ENCODE data around the gene CLCN7. TPM values are rescaled to one million over a fixed set of nuclear protein-coding genes. Genes with fewer than 3 reads are reported as not detected.
A peak's percentile ranks its signal among the peaks of the same experiment; 100 is the strongest.
"Not testable (repeated sequence)": the region's sequence is repeated elsewhere in the genome, so short reads cannot be mapped to it uniquely, and the experiment has no call there.

Gene CLCN7
- total RNA-seq, 4 donors from 2014 or later = 21.5 to 145 (median 57.2) TPM

GRCh38 chr16:1485847-1486496 lies 11.1 kb upstream of the CLCN7 start:
- Histone ChIP-seq H3K36me3 (no peaks in the 10 kb centered on the region), H3K9me3 (no peaks in the 10 kb centered on the region), H3K27me3 (no peaks in the 10 kb centered on the region), H3K4me3 (no peak overlapping the region), H3K4me1 (no peaks in the 10 kb centered on the region), H3K27ac (no peak overlapping the region)
- intact Hi-C loops (cut with DNase I; ENCODE audit: low total_unique reads) = no loop called here
- TF ChIP-seq, protein P1, sequence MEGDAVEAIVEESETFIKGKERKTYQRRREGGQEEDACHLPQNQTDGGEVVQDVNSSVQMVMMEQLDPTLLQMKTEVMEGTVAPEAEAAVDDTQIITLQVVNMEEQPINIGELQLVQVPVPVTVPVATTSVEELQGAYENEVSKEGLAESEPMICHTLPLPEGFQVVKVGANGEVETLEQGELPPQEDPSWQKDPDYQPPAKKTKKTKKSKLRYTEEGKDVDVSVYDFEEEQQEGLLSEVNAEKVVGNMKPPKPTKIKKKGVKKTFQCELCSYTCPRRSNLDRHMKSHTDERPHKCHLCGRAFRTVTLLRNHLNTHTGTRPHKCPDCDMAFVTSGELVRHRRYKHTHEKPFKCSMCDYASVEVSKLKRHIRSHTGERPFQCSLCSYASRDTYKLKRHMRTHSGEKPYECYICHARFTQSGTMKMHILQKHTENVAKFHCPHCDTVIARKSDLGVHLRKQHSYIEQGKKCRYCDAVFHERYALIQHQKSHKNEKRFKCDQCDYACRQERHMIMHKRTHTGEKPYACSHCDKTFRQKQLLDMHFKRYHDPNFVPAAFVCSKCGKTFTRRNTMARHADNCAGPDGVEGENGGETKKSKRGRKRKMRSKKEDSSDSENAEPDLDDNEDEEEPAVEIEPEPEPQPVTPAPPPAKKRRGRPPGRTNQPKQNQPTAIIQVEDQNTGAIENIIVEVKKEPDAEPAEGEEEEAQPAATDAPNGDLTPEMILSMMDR (IDR thresholded peaks at IDR 0.05) = no peak
- no peak for TF ChIP-seq POLR2A (IDR thresholded peaks at IDR 0.05)
- no peak for DNase-seq

GRCh38 chr16:1481906-1482835 lies 7.3 kb upstream of the CLCN7 start:
- intact Hi-C loops (cut with DNase I; ENCODE audit: low total_unique reads) = no loop called here

GRCh38 chr16:1478937-1479336 lies 4.1 kb upstream of the CLCN7 start:
- intact Hi-C loops (cut with DNase I; ENCODE audit: low total_unique reads); DNase-seq; H3K9me3 ChIP-seq; H3K4me1 ChIP-seq; H3K36me3 ChIP-seq; H3K4me3 ChIP-seq; H3K27ac ChIP-seq; H3K27me3 ChIP-seq: not testable (repeated sequence)

More at GRCh38 chr16:1481906-1482835, 7.3 kb upstream of the CLCN7 start:
- Histone ChIP-seq H3K4me3 (no peak overlapping the region), H3K27ac (no peak overlapping the region), H3K4me1 (no peaks in the 10 kb centered on the region), H3K9me3 (no peaks in the 10 kb centered on the region), H3K27me3 (no peaks in the 10 kb centered on the region), H3K36me3 (no peaks in the 10 kb centered on the region)
- DNase-seq = no peak
- TF ChIP-seq, protein P1 (IDR thresholded peaks at IDR 0.05) = no peak

DNA sequence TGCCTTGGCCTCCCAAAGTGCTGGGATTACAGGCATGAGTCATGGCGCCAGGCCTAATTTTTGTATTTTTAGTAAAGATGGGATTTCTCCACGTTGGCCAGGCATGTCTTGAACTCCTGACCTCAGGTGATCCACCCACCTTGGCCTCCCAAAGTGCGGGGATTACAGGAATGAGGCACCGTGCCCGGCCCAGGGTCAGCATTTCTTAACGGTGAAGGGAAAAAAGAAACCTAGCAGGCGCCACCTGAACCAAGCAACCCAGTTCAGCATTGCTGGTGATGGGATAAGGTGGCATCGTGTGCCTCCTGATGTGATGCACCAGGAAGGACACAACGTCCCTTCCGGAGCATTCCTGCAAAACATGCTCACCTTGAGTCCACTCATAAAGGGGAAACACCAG lies 2.2 kb upstream of the CLCN7 start:
- intact Hi-C loops (cut with DNase I; ENCODE audit: low total_unique reads) = no loop called here
- Histone ChIP-seq H3K36me3 (no peaks in the 10 kb centered on the region), H3K27ac (no peak overlapping the region), H3K4me3 (no peak overlapping the region), H3K27me3 (no peaks in the 10 kb centered on the region), H3K4me1 (no peaks in the 10 kb centered on the region), H3K9me3 (no peaks in the 10 kb centered on the region)
- DNase-seq = no peak
- TF ChIP-seq, protein P1 (IDR thresholded peaks at IDR 0.05) = no peak
- TF ChIP-seq POLR2A (IDR thresholded peaks at IDR 0.05) = no peak

DNA sequence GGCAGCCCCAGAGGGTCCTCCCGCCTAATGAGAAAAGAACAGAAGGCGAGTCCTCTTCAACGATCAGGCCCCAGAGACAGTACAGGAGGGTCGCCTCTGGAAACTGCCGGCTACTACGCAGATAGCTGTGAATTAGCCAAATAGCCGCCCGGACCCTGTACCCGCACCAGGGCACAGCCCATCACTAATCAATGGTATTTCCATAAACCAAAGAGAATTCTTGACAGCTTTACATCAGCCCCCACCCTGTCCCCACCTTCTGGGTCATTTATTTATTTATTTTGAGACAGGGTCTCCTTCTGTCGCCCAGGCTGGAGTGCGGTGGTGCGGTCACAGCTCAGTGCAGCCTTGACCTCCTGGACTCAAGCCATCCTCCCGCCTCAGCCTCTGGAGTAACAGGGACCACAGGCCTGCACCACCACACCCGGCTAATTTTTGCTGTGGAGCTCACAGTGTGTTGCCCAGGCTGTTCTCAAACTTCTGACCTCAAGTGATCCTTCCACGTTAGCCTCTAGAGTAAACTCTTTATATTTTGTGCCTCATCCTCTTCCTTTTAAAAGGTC lies 805 bp upstream of the CLCN7 start:
- Histone ChIP-seq H3K36me3 (no peaks in the 10 kb centered on the region), H3K27ac (peak overlapping the region; percentile 80 to 89), H3K9me3 (no peaks in the 10 kb centered on the region), H3K4me1 (no peaks in the 10 kb centered on the region), H3K27me3 (no peaks in the 10 kb centered on the region), H3K4me3 (peak overlapping the region; percentile 59 to 84)
- TF ChIP-seq POLR2A (IDR thresholded peaks at IDR 0.05) = no peak
- TF ChIP-seq, protein P1 (IDR thresholded peaks at IDR 0.05) = no peak
- intact Hi-C loops (cut with DNase I; ENCODE audit: low total_unique reads) = no loop called here
- DNase-seq = no peak

Data from uterus (tissue), 4 donors.